ENCODE data around the gene TWSG1.

GRCh38 chr18:9437672-9438071 lies 103.1 kb downstream of the TWSG1 start:
- TF ChIP-seq CTCF (IDR thresholded peaks at IDR 0.05), result no peak
- no peak for TF ChIP-seq POLR2A (IDR thresholded peaks at IDR 0.05)

Data from adrenal gland (tissue), 5 donors.